GM12878 (cell line): ENCODE data around the gene PRUNE2. TPM values are rescaled to one million over a fixed set of nuclear protein-coding genes. Genes with fewer than 3 reads are reported as not detected.

Experiments
- ATAC-seq: fragments of 200-7000 bp; cut with Tn5 transposase; 3 replicates; pipeline ENCODE4 v1.9.1; 2020; ENCODE audit warnings: mild to moderate bottlenecking, moderate library complexity
- BruUV-seq: library from RNA; stranded (reverse); fragments of 400-500 nt; replicated peaks from 2 replicates; lab custom pipeline; 2021; lab: Mats Ljungman, UMichigan
- CTCF ChIA-PET: fragments of 300-600 bp; sonication (Branson Sonifier 250); formaldehyde crosslinking; extraction: SDS; loops from one replicate; lab custom pipeline; 2021; ENCODE audit warnings: inconsistent platforms; lab: Yijun Ruan, JAX
- POLR2A ChIA-PET: fragments of 350-600 bp; formaldehyde crosslinking; extraction: SDS; loops from one replicate; lab custom pipeline; 2021; ENCODE audit warnings: inconsistent platforms; lab: Charles Lee
- RAD21 ChIA-PET: fragments of 300-600 bp; sonication (Branson Sonifier 250); formaldehyde crosslinking; loops from one replicate; lab custom pipeline; 2023; ENCODE audit warnings: antibody characterized with exemption; ENCODE audit not compliant: unreplicated experiment; lab: Charles Lee
- SMC1A ChIA-PET: fragments of 300-600 bp; sonication (Branson Sonifier 250); formaldehyde crosslinking; loops from one replicate; lab custom pipeline; 2023; ENCODE audit not compliant: unreplicated experiment, uncharacterized antibody; lab: Charles Lee
- DNase-seq: peaks from one replicate; pipeline ENCODE4 v3.0.0-alpha.2; 2011; ENCODE audit warnings: low read depth, low spot score
- FAIRE-seq: peaks from 3 replicates; lab custom pipeline; 2011; peaks lifted over from hg19 to GRCh38; lab: Jason Lieb, UNC
- H2AFZ ChIP-seq: 2 replicates; pipeline ENCODE4 v1.6.0; 2011; ENCODE audit warnings: low read depth, low read length, control low read depth; ENCODE audit not compliant: control insufficient read depth
- H3K27ac ChIP-seq: 2 replicates; pipeline ENCODE4 v1.5.1; 2011; ENCODE audit warnings: control low read depth; ENCODE audit not compliant: control insufficient read depth, insufficient read depth
- H3K27me3 ChIP-seq, 2 experiments: replicated peaks in 1 of 2; 2 replicates each; pipeline versions ENCODE4 v1.6.0 to v1.6.1; 2011; ENCODE audit warnings: low read length in 1 of 2; ENCODE audit not compliant: control insufficient read depth in 2 of 2, insufficient read depth in 2 of 2
- H3K36me3 ChIP-seq, 2 experiments: 2 replicates each; pipeline ENCODE4 v1.5.1; 2011; ENCODE audit warnings: low read length in 1 of 2; ENCODE audit not compliant: control insufficient read depth in 2 of 2, insufficient read depth in 2 of 2
- H3K4me1 ChIP-seq: 2 replicates; pipeline ENCODE4 v1.6.1; 2011; ENCODE audit warnings: mild to moderate bottlenecking, low read length, moderate library complexity, mixed read lengths; ENCODE audit not compliant: control insufficient read depth, insufficient read depth
- H3K4me2 ChIP-seq: 2 replicates; pipeline ENCODE4 v1.6.0; 2011; ENCODE audit warnings: control low read depth; ENCODE audit not compliant: control insufficient read depth, insufficient read depth
- H3K4me3 ChIP-seq: fragments of 200-600 bp; sonication (generic); 2 replicates; pipeline ENCODE4 v1.5.1; 2016
- H3K79me2 ChIP-seq: 2 replicates; pipeline ENCODE4 v1.6.0; 2011; ENCODE audit warnings: low read length; ENCODE audit not compliant: control insufficient read depth, insufficient read depth
- H3K9ac ChIP-seq: 2 replicates; pipeline ENCODE4 v1.8.0; 2011; ENCODE audit warnings: low read length, control low read depth, mixed read lengths; ENCODE audit not compliant: control insufficient read depth, insufficient read depth
- H3K9me3 ChIP-seq: replicated peaks from 3 replicates; pipeline ENCODE4 v1.5.1; 2011; ENCODE audit warnings: mild to moderate bottlenecking, low read length; ENCODE audit not compliant: control insufficient read depth, insufficient read depth
- H4K20me1 ChIP-seq: 2 replicates; pipeline ENCODE4 v1.6.0; 2011; ENCODE audit not compliant: control insufficient read depth, insufficient read depth
- CBFB ChIP-seq: IDR thresholded peaks from 2 replicates; pipeline ENCODE4 v1.6.1; 2016; ENCODE audit warnings: antibody characterized with exemption, low read depth
- CBX5 ChIP-seq: sonication (generic); IDR thresholded peaks from 2 replicates; pipeline ENCODE4 v1.6.1; 2016; ENCODE audit warnings: low read depth, moderate library complexity, mild to moderate bottlenecking, inconsistent platforms
- CHD4 ChIP-seq: fragments of 200-600 bp; sonication (generic); IDR thresholded peaks from 2 replicates; pipeline ENCODE4 v1.6.1; 2016; ENCODE audit warnings: mild to moderate bottlenecking
- EED ChIP-seq: sonication (generic); IDR thresholded peaks from 2 replicates; pipeline ENCODE4 v1.6.1; 2016; ENCODE audit warnings: antibody characterized with exemption, low read depth
- HDAC6 ChIP-seq: fragments of 200-600 bp; sonication (generic); IDR thresholded peaks from one replicate; pipeline ENCODE4 v1.8.0; 2017; ENCODE audit warnings: antibody characterized with exemption; ENCODE audit not compliant: unreplicated experiment
- POLR2A ChIP-seq: IDR thresholded peaks from 2 replicates; pipeline ENCODE4 v1.6.1; 2011; ENCODE audit warnings: low read depth, mild to moderate bottlenecking, low read length
- RELB ChIP-seq: fragments of 450-650 bp; IDR thresholded peaks from 2 replicates; pipeline ENCODE4 v1.6.1; 2017; ENCODE audit warnings: low read depth, mild to moderate bottlenecking, moderate library complexity
- SIN3A ChIP-seq: IDR thresholded peaks from 2 replicates; pipeline ENCODE4 v1.6.1; 2012; ENCODE audit warnings: low read depth, low read length, improper control_type of control experiment
- SIX5 ChIP-seq: IDR thresholded peaks from 2 replicates; pipeline ENCODE4 v1.6.1; 2011; ENCODE audit warnings: mild to moderate bottlenecking, low read depth, low read length, moderate library complexity; ENCODE audit not compliant: severe bottlenecking
- YBX1 ChIP-seq: fragments of 450-650 bp; IDR thresholded peaks from 2 replicates; pipeline ENCODE4 v1.6.1; 2016; ENCODE audit warnings: antibody characterized with exemption
- WGBS: methylation state at CpG from one replicate; pipeline ENCODE4 v1.1.6; 2016; ENCODE audit warnings: low lambda C conversion rate; ENCODE audit not compliant: insufficient replicate concordance, insufficient coverage; ENCODE audit errors: missing lambda C conversion rate; 5-methylcytosine and 5-hydroxymethylcytosine counted together
- in situ Hi-C: fragments of 300-500 bp; cut with MboI; formaldehyde crosslinking; loops from 9 replicates; pipeline ENCODE4 v1.14.3; 2018; ENCODE audit warnings: mixed read lengths
- intact Hi-C: fragments of 100-400 bp; cut with micrococcal nuclease; formaldehyde crosslinking; loops from one replicate; pipeline ENCODE4 v1.14.2; 2022; ENCODE audit not compliant: unreplicated experiment
- polyA plus RNA-seq, 11 experiments: library from polyadenylated mRNA; depleted of rRNA in 4 of 11; unstranded in 6 of 11; stranded (reverse) in 5 of 11; fragments of >200 nt; fragmentation: Nextera tagmentation in 4 of 11; fragmentation: Illumina TruSeq in 1 of 11; extraction: Ambion mirVana in 4 of 11; extraction: Trizol in 1 of 11; gene quantifications; 1 replicate in 1 of 11; 2 replicates in 10 of 11; pipeline versions ENCODE4 v1.2.1 to v1.2.3, GENCODE V29; 2011 to 2016; ENCODE audit warnings: inconsistent platforms in 2 of 11, missing spikeins in 2 of 11, low read depth in 1 of 11
- total RNA-seq, 4 experiments: library from RNA; depleted of rRNA in 3 of 4; stranded (reverse); fragments of >200 nt in 3 of 4; fragmentation: Illumina TruSeq in 1 of 4; extraction: Trizol in 1 of 4; gene quantifications; 2 replicates each; pipeline versions ENCODE4 v1.2.1 to v1.2.3, GENCODE V29; 2013 to 2021
- TF ChIP-seq, protein P1 (sequence below): fragments of 450-650 bp; IDR thresholded peaks from 2 replicates; pipeline ENCODE4 v1.6.1; 2016; ENCODE audit warnings: mild to moderate bottlenecking

The PRUNE2 gene
- total and polyA plus RNA-seq, 10 of the 15 experiments (the other 5 are each of a cell fraction or from before 2014, with no cell fraction given) = 0.07 to 0.63 (median 0.25) TPM

- ChIA-PET CTCF (no interaction called here), RAD21 (no interaction called here), SMC1A (no interaction called here)
These were observed 10.3 kb upstream of the PRUNE2 start for GRCh38 chr9:76916231-76916630.

More at GRCh38 chr9:76916231-76916630, 10.3 kb upstream of the PRUNE2 start:
- no peaks in the 10 kb centered on the region for H3K9me3 ChIP-seq
- BruUV-seq = no TSS peak
- TF ChIP-seq CHD4 (no peak), RELB (no peak), HDAC6 (no peak), POLR2A (no peak), CBX5 (no peak), SIN3A (no peak), CBFB (no peak), EED (no peak), YBX1 (no peak), SIX5 (no peak)
- TF ChIP-seq, protein P1, sequence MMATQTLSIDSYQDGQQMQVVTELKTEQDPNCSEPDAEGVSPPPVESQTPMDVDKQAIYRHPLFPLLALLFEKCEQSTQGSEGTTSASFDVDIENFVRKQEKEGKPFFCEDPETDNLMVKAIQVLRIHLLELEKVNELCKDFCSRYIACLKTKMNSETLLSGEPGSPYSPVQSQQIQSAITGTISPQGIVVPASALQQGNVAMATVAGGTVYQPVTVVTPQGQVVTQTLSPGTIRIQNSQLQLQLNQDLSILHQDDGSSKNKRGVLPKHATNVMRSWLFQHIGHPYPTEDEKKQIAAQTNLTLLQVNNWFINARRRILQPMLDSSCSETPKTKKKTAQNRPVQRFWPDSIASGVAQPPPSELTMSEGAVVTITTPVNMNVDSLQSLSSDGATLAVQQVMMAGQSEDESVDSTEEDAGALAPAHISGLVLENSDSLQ = no peak
- TF ChIP-seq, all 136 proteins: peak for 0
- DNase-seq = no peak
- H3K79me2 ChIP-seq = no peaks in the 10 kb centered on the region
- no peaks in the 10 kb centered on the region for H3K36me3 ChIP-seq
- no peak overlapping the region for H2AFZ ChIP-seq
- H3K4me1 ChIP-seq = no peaks in the 10 kb centered on the region
- 29% methylated on average over 4 of the region's 4 CpGs for WGBS
- in situ Hi-C loops (no loop called here), intact Hi-C loops (no loop called here)
- POLR2A ChIA-PET = no interaction called here
- H3K27me3 ChIP-seq = peaks cover 0 to 4% of the 10 kb centered on the region in 2 experiments; a peak in 2 of 4 replicates
- no peak overlapping the region for H3K27ac ChIP-seq
- H3K9ac ChIP-seq = no peak overlapping the region
- FAIRE-seq = no peak
- H3K4me2 ChIP-seq = no peak overlapping the region
- no peak for ATAC-seq
- H3K4me3 ChIP-seq = no peak overlapping the region
- no peaks in the 10 kb centered on the region for H4K20me1 ChIP-seq
